Measurements from ENCODE around the gene LONP2. TPM values are rescaled to one million over a fixed set of nuclear protein-coding genes. Genes with fewer than 3 reads are reported as not detected.

The LONP2 gene
- total RNA-seq = 59.0 and 67.4 TPM in 2 replicates

GRCh38 chr16:48244080-48244862 is at the start of gene LONP2:
TSS of gene LONP2 (plus strand) at chr16:48244300. CDS start at chr16:48244389, 89 bp downstream.

GRCh38 chr16:48247311-48247710 is 3.2 kb downstream of the LONP2 start, which contains the start of gene ABCC11:
TSS of gene ABCC11 (minus strand) at chr16:48247539. CDS start at chr16:48231921, 15,618 bp downstream.

GRCh38 chr16:48385253-48386150 is 141.4 kb downstream of the LONP2 start, which contains the start of gene SIAH1:
TSS of gene SIAH1 (minus strand) at chr16:48385413. CDS start at chr16:48362428, 22,985 bp downstream.

Other genes with a start within 250 kb of the LONP2 start
- not detected in 2 replicates for gene ABCC12, start 88.3 kb upstream of the LONP2 start, total RNA-seq
- 0.43 TPM in 1 of 2 replicates, not detected in the other for gene ABCC11, start 3.2 kb downstream of the LONP2 start, total RNA-seq
- gene SIAH1, start 141.1 kb downstream of the LONP2 start, total RNA-seq = 44.3 and 55.4 TPM in 2 replicates

Measured in tracheal epithelial cell (primary cell).